ENCODE results near the gene BEND6.
"Not testable (repeated sequence)": the region's sequence is repeated elsewhere in the genome, so short reads cannot be mapped to it uniquely, and the experiment has no call there.

Gene BEND6

GRCh38 chr6:56995347-56995902, 40.5 kb downstream of the BEND6 start:
- ChIA-PET CTCF (interaction anchor here (0.5 to 0.7 kb wide), 3 partner anchors 40 to 343 kb away, joined by 3 to 4 read pairs (median 3); no protein-coding TSS in a partner anchor), POLR2A (ENCODE audit: low non-redundant PET) (no interaction called here)
- TF ChIP-seq, protein P1, sequence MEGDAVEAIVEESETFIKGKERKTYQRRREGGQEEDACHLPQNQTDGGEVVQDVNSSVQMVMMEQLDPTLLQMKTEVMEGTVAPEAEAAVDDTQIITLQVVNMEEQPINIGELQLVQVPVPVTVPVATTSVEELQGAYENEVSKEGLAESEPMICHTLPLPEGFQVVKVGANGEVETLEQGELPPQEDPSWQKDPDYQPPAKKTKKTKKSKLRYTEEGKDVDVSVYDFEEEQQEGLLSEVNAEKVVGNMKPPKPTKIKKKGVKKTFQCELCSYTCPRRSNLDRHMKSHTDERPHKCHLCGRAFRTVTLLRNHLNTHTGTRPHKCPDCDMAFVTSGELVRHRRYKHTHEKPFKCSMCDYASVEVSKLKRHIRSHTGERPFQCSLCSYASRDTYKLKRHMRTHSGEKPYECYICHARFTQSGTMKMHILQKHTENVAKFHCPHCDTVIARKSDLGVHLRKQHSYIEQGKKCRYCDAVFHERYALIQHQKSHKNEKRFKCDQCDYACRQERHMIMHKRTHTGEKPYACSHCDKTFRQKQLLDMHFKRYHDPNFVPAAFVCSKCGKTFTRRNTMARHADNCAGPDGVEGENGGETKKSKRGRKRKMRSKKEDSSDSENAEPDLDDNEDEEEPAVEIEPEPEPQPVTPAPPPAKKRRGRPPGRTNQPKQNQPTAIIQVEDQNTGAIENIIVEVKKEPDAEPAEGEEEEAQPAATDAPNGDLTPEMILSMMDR (conservative IDR thresholded peaks at IDR 0.05; ENCODE audit: low read depth) = no peak
- peak; percentile 15 for DNase-seq (ENCODE audit: low spot score)
- no peak overlapping the region for H3K27ac ChIP-seq

GRCh38 chr6:56996401-56996800, 41.5 kb downstream of the BEND6 start:
- ChIA-PET CTCF (no interaction called here), POLR2A (ENCODE audit: low non-redundant PET) (no interaction called here)
- no peak overlapping the region for H3K27ac ChIP-seq
- TF ChIP-seq, protein P1 (conservative IDR thresholded peaks at IDR 0.05; ENCODE audit: low read depth) = no peak
- DNase-seq (ENCODE audit: low spot score) = no peak

- H3K27ac ChIP-seq = peak overlapping the region; percentile 59
- TF ChIP-seq, protein P1 (conservative IDR thresholded peaks at IDR 0.05; ENCODE audit: low read depth) = no peak
- DNase-seq (ENCODE audit: low spot score) = no peak
- ChIA-PET POLR2A (ENCODE audit: low non-redundant PET) (no interaction called here), CTCF (interaction anchor here (1.3 kb wide), 1 partner anchor 44 kb away, joined by 3 read pairs; the partner anchor contains the start of gene BEND6)
Measured at GRCh38 chr6:56999049-56999448, 44.1 kb downstream of the BEND6 start.

- DNase-seq (ENCODE audit: low spot score); POLR2A ChIA-PET (ENCODE audit: low non-redundant PET): not testable (repeated sequence)
- CTCF ChIA-PET = interaction anchor here (1.3 kb wide), 1 partner anchor 45 kb away, joined by 3 read pairs; the partner anchor contains the start of gene BEND6
- peak overlapping the region; percentile 59 for H3K27ac ChIP-seq
Measured at GRCh38 chr6:56999748-57000147, 44.8 kb downstream of the BEND6 start.

GRCh38 chr6:57002197-57002596, 47.3 kb downstream of the BEND6 start:
- DNase-seq (ENCODE audit: low spot score) = no peak
- TF ChIP-seq, protein P1 (conservative IDR thresholded peaks at IDR 0.05; ENCODE audit: low read depth) = no peak
- ChIA-PET CTCF (no interaction called here), POLR2A (ENCODE audit: low non-redundant PET) (no interaction called here)
- H3K27ac ChIP-seq = no peak overlapping the region

GRCh38 chr6:57004292-57004691, 49.4 kb downstream of the BEND6 start:
- TF ChIP-seq, protein P1 (conservative IDR thresholded peaks at IDR 0.05; ENCODE audit: low read depth) = no peak
- CTCF ChIA-PET = interaction anchor here (0.6 kb wide), 1 partner anchor 100 kb away, joined by 3 read pairs; no protein-coding TSS in a partner anchor
- POLR2A ChIA-PET (ENCODE audit: low non-redundant PET) = no interaction called here

GRCh38 chr6:57006101-57006500, 51.2 kb downstream of the BEND6 start:
- TF ChIP-seq, protein P1 (conservative IDR thresholded peaks at IDR 0.05; ENCODE audit: low read depth) = no peak
- no peak overlapping the region for H3K27ac ChIP-seq
- no peak for DNase-seq (ENCODE audit: low spot score)
- ChIA-PET CTCF (no interaction called here), POLR2A (ENCODE audit: low non-redundant PET) (no interaction called here)

More at GRCh38 chr6:57004292-57004691, 49.4 kb downstream of the BEND6 start:
- no peak for DNase-seq (ENCODE audit: low spot score)
- H3K27ac ChIP-seq = no peak overlapping the region

DNA sequence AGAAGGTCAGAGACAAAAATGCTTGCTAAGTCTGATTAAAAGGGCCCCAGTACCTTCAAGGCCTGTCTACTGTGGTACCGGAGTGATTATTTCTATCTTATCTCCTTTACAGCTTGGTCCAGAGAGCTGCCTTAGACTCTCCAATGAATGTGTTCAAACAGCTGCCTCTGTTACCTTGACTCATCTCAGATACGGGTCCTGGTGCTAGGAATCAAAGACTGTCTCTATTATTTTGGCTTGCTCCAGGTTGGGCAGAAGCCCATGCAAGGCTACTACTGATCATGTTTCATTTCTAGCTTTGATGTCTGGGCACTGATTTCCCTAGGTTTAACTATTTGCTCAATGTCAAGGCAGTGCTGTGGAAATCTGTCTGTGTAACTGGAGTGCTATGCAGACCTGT, 53.2 kb downstream of the BEND6 start:
- POLR2A ChIA-PET (ENCODE audit: low non-redundant PET); DNase-seq (ENCODE audit: low spot score); H3K27ac ChIP-seq: not testable (repeated sequence)
- CTCF ChIA-PET = interaction anchor here (0.6 to 0.7 kb wide), 2 partner anchors 67 to 126 kb away, joined by 3 to 5 read pairs; no protein-coding TSS in a partner anchor
